HEK293 (cell line): ENCODE measurements around the gene ELANE.

Experiments used
- BCL11B ChIP-seq: fragments of 450-650 bp; formaldehyde crosslinking; IDR thresholded peaks from 2 replicates; pipeline ENCODE4 v1.5.1; 2016; ENCODE audit warnings: low read depth, missing biosample characterization, missing genetic modification characterization
- GLIS2 ChIP-seq: fragments of 450-650 bp; formaldehyde crosslinking; IDR thresholded peaks from 2 replicates; pipeline ENCODE4 v1.5.1; 2016; ENCODE audit warnings: missing biosample characterization, missing genetic modification characterization
- MYNN ChIP-seq: fragments of 450-650 bp; formaldehyde crosslinking; IDR thresholded peaks from 2 replicates; pipeline ENCODE4 v1.5.1; 2016; ENCODE audit warnings: missing biosample characterization, missing genetic modification characterization, borderline replicate concordance
- REPIN1 ChIP-seq: fragments of 450-650 bp; formaldehyde crosslinking; IDR thresholded peaks from 2 replicates; pipeline ENCODE4 v1.5.1; 2017; ENCODE audit warnings: missing biosample characterization, missing genetic modification characterization, low read depth
- ZNF184 ChIP-seq: fragments of 450-650 bp; IDR thresholded peaks from 2 replicates; pipeline ENCODE4 v1.5.1; 2018; ENCODE audit warnings: missing biosample characterization, mild to moderate bottlenecking, missing genetic modification characterization
- TF ChIP-seq, protein P1 (sequence below): fragments of 450-650 bp; formaldehyde crosslinking; IDR thresholded peaks from 2 replicates; pipeline ENCODE4 v1.5.1; 2016; ENCODE audit warnings: missing biosample characterization, missing genetic modification characterization

- TF ChIP-seq, protein P1, sequence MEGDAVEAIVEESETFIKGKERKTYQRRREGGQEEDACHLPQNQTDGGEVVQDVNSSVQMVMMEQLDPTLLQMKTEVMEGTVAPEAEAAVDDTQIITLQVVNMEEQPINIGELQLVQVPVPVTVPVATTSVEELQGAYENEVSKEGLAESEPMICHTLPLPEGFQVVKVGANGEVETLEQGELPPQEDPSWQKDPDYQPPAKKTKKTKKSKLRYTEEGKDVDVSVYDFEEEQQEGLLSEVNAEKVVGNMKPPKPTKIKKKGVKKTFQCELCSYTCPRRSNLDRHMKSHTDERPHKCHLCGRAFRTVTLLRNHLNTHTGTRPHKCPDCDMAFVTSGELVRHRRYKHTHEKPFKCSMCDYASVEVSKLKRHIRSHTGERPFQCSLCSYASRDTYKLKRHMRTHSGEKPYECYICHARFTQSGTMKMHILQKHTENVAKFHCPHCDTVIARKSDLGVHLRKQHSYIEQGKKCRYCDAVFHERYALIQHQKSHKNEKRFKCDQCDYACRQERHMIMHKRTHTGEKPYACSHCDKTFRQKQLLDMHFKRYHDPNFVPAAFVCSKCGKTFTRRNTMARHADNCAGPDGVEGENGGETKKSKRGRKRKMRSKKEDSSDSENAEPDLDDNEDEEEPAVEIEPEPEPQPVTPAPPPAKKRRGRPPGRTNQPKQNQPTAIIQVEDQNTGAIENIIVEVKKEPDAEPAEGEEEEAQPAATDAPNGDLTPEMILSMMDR = no peak
- TF ChIP-seq REPIN1 (tag by site-specific recombination) = no peak
- no peak for TF ChIP-seq ZNF184
- no peak for TF ChIP-seq BCL11B (tag by site-specific recombination)
- TF ChIP-seq GLIS2 (tag by site-specific recombination) = no peak
- no peak for TF ChIP-seq MYNN (tag by site-specific recombination)
Measured at GRCh38 chr19:887072-887471, 35.0 kb downstream of the ELANE start.
